HepG2 (cell line): ENCODE measurements around the gene PSMB11. TPM values are rescaled to one million over a fixed set of nuclear protein-coding genes. Genes with fewer than 3 reads are reported as not detected.

Source experiments
- FOXK2 ChIP-seq: fragments of 450-650 bp; IDR thresholded peaks from 2 replicates; pipeline ENCODE4 v1.6.1; 2016
- MTA3 ChIP-seq: sonication (generic); formaldehyde crosslinking; IDR thresholded peaks from 2 replicates; pipeline ENCODE4 v1.4.0; 2020; ENCODE audit warnings: missing genetic modification reagents
- MXI1 ChIP-seq: IDR thresholded peaks from 3 replicates; pipeline ENCODE4 v1.6.1; 2012; ENCODE audit warnings: low read depth, low read length, inconsistent platforms, borderline replicate concordance
- SCMH1 ChIP-seq: sonication (generic); formaldehyde crosslinking; IDR thresholded peaks from 2 replicates; pipeline ENCODE4 v1.9.0; 2021; ENCODE audit warnings: missing genetic modification reagents, mild to moderate bottlenecking, borderline replicate concordance
- SIN3B ChIP-seq: fragments of 150-350 bp; IDR thresholded peaks from 2 replicates; pipeline ENCODE4 v1.6.1; 2014; ENCODE audit warnings: low read length
- TGIF2 ChIP-seq: IDR thresholded peaks from 2 replicates; pipeline ENCODE4 v1.6.1; 2016; ENCODE audit warnings: control low read depth, missing compliant biosample characterization
- ZMYM2 ChIP-seq: sonication (generic); formaldehyde crosslinking; IDR thresholded peaks from 2 replicates; pipeline ENCODE4 v1.8.0; 2022; ENCODE audit warnings: mild to moderate bottlenecking, missing genetic modification reagents
- ZNF331 ChIP-seq: sonication (generic); formaldehyde crosslinking; IDR thresholded peaks from 2 replicates; pipeline ENCODE4 v1.4.0; 2020; ENCODE audit warnings: missing genetic modification reagents
- ZNF337 ChIP-seq: sonication (generic); formaldehyde crosslinking; IDR thresholded peaks from 2 replicates; pipeline ENCODE4 v1.5.1; 2020; ENCODE audit warnings: missing genetic modification reagents, low read depth, mild to moderate bottlenecking, borderline replicate concordance
- ZNF7 ChIP-seq: IDR thresholded peaks from 2 replicates; pipeline ENCODE4 v1.6.1; 2016; ENCODE audit warnings: missing biosample characterization, missing genetic modification reagents
- ZSCAN21 ChIP-seq: sonication (generic); formaldehyde crosslinking; IDR thresholded peaks from 2 replicates; pipeline ENCODE4 v1.8.0; 2022; ENCODE audit warnings: mild to moderate bottlenecking, missing genetic modification reagents, moderate library complexity, borderline replicate concordance
- polyA plus RNA-seq, 8 experiments: library from polyadenylated mRNA; depleted of rRNA in 3 of 8; stranded (reverse) in 7 of 8; unstranded in 1 of 8; fragments of >200 nt; fragmentation: Illumina TruSeq in 4 of 8; extraction: Trizol in 4 of 8; gene quantifications; 2 replicates each; pipeline versions ENCODE4 v1.2.1 to v1.2.3, GENCODE V29; 2011 to 2016; ENCODE audit warnings: low read depth in 4 of 8, missing spikeins in 1 of 8, mixed read lengths in 1 of 8; ENCODE audit not compliant: insufficient read depth in 1 of 8
- total RNA-seq, 5 experiments: library from RNA; depleted of rRNA; stranded (reverse); fragments of >200 nt; fragmentation: Illumina TruSeq; extraction: Trizol; gene quantifications; 2 replicates each; pipeline ENCODE4 v1.2.3, GENCODE V29; 2016; ENCODE audit warnings: low read depth in 1 of 5
- TF ChIP-seq, protein P1 (sequence below): sonication (generic); formaldehyde crosslinking; IDR thresholded peaks from 2 replicates; pipeline ENCODE4 v1.5.0; 2020; ENCODE audit warnings: missing genetic modification reagents
- TF ChIP-seq, protein P2 (sequence below): sonication (generic); formaldehyde crosslinking; IDR thresholded peaks from 2 replicates; pipeline ENCODE4 v1.5.0; 2020; ENCODE audit warnings: mild to moderate bottlenecking, missing genetic modification reagents
- TF ChIP-seq, protein P3 (sequence below), 2 experiments: sonication (generic) in 1 of 2; formaldehyde crosslinking in 1 of 2; IDR thresholded peaks; 2 replicates each; pipeline versions ENCODE4 v1.6.1 to v1.9.0; 2014 to 2022; ENCODE audit warnings: antibody characterized with exemption in 1 of 2, borderline replicate concordance in 1 of 2, inconsistent platforms in 1 of 2, low read depth in 1 of 2, missing genetic modification reagents in 1 of 2

The PSMB11 gene
- total and polyA plus RNA-seq, 2 of the 13 experiments (the other 11 are each of a cell fraction or from before 2014, with no cell fraction given), result not detected

DNA sequence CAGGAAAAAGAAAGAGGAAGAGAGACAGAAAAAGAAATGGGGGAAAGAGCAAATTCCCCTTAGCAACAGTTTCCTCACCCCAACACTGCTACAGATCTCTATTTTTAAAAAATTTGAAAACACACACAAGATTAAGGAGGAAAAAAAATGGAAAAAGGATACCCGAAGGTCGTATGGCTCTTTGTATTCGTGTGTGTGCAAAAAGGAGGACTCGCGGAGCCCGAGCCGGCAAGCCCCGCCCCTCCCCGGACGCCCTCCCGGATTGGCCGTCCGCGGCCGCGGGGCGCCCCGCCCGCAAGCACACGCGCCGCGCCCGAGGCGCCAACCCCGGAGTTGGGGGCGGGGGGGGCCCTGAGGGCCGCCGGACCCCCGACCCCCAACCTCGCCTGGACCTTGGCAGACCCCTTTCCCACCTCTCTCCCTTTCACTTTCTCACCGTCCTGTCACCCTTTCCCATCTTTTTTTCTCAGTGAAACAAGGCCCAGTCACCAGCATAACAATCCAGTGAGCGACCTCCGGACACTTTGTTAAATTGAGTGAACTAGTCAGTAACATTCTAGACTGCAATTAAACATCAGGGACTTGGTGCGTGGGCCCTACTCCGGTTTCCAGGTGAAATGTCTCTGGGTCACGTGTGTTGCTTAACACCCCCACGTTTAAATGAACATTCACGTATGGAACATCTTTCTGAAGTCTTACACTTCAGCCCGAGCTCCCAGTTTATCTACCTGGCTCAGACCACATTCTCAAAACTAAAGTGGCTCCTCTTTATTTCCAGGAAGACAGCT is 31.9 kb upstream of the PSMB11 start, which contains the start of gene C14orf93 (continued):
- TF ChIP-seq ZSCAN21 (no peak; the same call in 1 of the 2 replicates), MXI1 (peak; percentile 95), TGIF2 (CRISPR knock-in tag) (no peak), SIN3B (peak; percentile 33; the same call in 1 of the 2 replicates), ZNF7 (CRISPR knock-in tag) (no peak), ZNF337 (no peak), ZMYM2 (CRISPR knock-in tag) (no peak), ZNF331 (CRISPR knock-in tag) (peak; percentile 65; the same call in 1 of the 2 replicates), SCMH1 (no peak), MTA3 (CRISPR knock-in tag) (no peak), FOXK2 (no peak)
- TF ChIP-seq, protein P1, sequence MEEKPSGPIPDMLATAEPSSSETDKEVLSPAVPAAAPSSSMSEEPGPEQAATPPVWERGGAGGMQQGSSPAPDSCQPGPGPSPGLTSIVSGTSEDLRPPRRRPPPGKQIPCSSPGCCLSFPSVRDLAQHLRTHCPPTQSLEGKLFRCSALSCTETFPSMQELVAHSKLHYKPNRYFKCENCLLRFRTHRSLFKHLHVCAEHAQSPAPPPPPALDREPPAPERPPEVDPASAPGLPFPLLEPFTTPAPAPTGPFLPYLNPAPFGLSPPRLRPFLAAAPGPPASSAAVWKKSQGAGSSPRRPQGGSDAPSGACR (CRISPR knock-in tag), result peak; percentile 66; the same call in 1 of the 2 replicates
- TF ChIP-seq, protein P2, sequence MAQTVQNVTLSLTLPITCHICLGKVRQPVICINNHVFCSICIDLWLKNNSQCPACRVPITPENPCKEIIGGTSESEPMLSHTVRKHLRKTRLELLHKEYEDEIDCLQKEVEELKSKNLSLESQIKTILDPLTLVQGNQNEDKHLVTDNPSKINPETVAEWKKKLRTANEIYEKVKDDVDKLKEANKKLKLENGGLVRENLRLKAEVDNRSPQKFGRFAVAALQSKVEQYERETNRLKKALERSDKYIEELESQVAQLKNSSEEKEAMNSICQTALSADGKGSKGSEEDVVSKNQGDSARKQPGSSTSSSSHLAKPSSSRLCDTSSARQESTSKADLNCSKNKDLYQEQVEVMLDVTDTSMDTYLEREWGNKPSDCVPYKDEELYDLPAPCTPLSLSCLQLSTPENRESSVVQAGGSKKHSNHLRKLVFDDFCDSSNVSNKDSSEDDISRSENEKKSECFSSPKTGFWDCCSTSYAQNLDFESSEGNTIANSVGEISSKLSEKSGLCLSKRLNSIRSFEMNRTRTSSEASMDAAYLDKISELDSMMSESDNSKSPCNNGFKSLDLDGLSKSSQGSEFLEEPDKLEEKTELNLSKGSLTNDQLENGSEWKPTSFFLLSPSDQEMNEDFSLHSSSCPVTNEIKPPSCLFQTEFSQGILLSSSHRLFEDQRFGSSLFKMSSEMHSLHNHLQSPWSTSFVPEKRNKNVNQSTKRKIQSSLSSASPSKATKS (CRISPR knock-in tag), result no peak
- TF ChIP-seq, protein P3, sequence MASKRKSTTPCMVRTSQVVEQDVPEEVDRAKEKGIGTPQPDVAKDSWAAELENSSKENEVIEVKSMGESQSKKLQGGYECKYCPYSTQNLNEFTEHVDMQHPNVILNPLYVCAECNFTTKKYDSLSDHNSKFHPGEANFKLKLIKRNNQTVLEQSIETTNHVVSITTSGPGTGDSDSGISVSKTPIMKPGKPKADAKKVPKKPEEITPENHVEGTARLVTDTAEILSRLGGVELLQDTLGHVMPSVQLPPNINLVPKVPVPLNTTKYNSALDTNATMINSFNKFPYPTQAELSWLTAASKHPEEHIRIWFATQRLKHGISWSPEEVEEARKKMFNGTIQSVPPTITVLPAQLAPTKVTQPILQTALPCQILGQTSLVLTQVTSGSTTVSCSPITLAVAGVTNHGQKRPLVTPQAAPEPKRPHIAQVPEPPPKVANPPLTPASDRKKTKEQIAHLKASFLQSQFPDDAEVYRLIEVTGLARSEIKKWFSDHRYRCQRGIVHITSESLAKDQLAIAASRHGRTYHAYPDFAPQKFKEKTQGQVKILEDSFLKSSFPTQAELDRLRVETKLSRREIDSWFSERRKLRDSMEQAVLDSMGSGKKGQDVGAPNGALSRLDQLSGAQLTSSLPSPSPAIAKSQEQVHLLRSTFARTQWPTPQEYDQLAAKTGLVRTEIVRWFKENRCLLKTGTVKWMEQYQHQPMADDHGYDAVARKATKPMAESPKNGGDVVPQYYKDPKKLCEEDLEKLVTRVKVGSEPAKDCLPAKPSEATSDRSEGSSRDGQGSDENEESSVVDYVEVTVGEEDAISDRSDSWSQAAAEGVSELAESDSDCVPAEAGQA (IDR thresholded peaks at IDR 0.05; ENCODE audit: low read depth), result no peak; the same call in 1 of the 2 replicates
- TF ChIP-seq, protein P3 (CRISPR knock-in tag; IDR thresholded peaks at IDR 0.05; ENCODE audit: borderline replicate concordance), result peak; percentile 57; the same call in 1 of the 2 replicates
